Mesothelial cell of epicardium (in vitro differentiated cells): ENCODE results near the gene ZNF697. TPM values are rescaled to one million over a fixed set of nuclear protein-coding genes. Genes with fewer than 3 reads are reported as not detected.
A peak's percentile ranks its signal among the peaks of the same experiment; 100 is the strongest.

Source experiments
- DNase-seq, 2 experiments: peaks; one replicate each; pipeline ENCODE4 v3.0.0; 2021; ENCODE audit warnings: low spot score in 2 of 2; ENCODE audit not compliant: unreplicated experiment in 2 of 2
- H3K27ac Mint-ChIP-seq: 2 replicates; pipeline ENCODE4 v1.8.0; 2021; ENCODE audit warnings: mixed read lengths
- H3K27me3 Mint-ChIP-seq: 2 replicates; pipeline ENCODE4 v1.8.0; 2021; ENCODE audit warnings: low read depth, mixed read lengths
- H3K36me3 Mint-ChIP-seq: 2 replicates; pipeline ENCODE4 v1.8.0; 2021; ENCODE audit warnings: mixed read lengths
- H3K4me1 Mint-ChIP-seq: 2 replicates; pipeline ENCODE4 v1.8.0; 2021; ENCODE audit warnings: mixed read lengths
- H3K4me3 Mint-ChIP-seq: 2 replicates; pipeline ENCODE4 v1.8.0; 2021; ENCODE audit warnings: mild to moderate bottlenecking, moderate library complexity, mixed read lengths
- H3K9me3 Mint-ChIP-seq: 2 replicates; pipeline ENCODE4 v1.8.0; 2021; ENCODE audit warnings: mixed read lengths
- CTCF ChIP-seq: fragments of 200-600 bp; sonication (generic); IDR thresholded peaks from one replicate; pipeline ENCODE4 v1.5.0; 2021; ENCODE audit warnings: antibody characterized with exemption; ENCODE audit not compliant: unreplicated experiment
- total RNA-seq: library from RNA; stranded (reverse); gene quantifications from 3 replicates; pipeline ENCODE4 v1.2.1, GENCODE V29; 2021

The ZNF697 gene
- total RNA-seq, 1 donor from 2014 or later, result 21.8 TPM

GRCh38 chr1:119673171-119673940 is 25.3 kb upstream of the ZNF697 start:
- peaks cover 33% of the 10 kb centered on the region for H3K4me1 Mint-ChIP-seq
- peak overlapping the region; percentile 91 for H3K27ac Mint-ChIP-seq

DNA sequence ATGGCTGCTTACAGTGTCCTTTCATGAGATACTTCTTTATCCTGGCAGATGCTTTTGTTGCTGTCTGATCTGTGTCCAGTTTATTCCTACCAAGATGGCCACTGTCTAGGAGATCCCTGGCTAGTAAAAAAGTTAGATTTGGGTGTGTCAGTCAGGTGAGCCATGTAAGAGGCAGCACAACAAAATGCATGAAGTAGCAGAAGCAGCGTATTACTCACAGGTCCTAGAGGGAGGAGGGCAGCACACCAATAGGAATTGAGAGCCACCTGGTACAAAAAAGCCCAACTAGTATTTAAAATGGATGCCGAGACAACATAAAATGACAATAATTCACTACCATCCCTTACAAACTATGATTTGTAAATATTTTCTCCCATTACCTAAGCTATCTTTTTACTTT is 22.8 kb upstream of the ZNF697 start:
- peaks cover 32% of the 10 kb centered on the region for H3K4me1 Mint-ChIP-seq
- peaks cover 3% of the 10 kb centered on the region for H3K9me3 Mint-ChIP-seq
- H3K27ac Mint-ChIP-seq, result no peak overlapping the region
- no peaks in the 10 kb centered on the region for H3K36me3 Mint-ChIP-seq
- no peak for DNase-seq
- H3K27me3 Mint-ChIP-seq, result no peaks in the 10 kb centered on the region
- TF ChIP-seq CTCF, result no peak
- H3K4me3 Mint-ChIP-seq, result no peak overlapping the region

More at GRCh38 chr1:119673171-119673940, 25.3 kb upstream of the ZNF697 start:
- no peaks in the 10 kb centered on the region for H3K36me3 Mint-ChIP-seq
- H3K9me3 Mint-ChIP-seq, result peaks cover 3% of the 10 kb centered on the region
- no peak for DNase-seq
- no peaks in the 10 kb centered on the region for H3K27me3 Mint-ChIP-seq
- no peak overlapping the region for H3K4me3 Mint-ChIP-seq
- TF ChIP-seq CTCF, result no peak

DNA sequence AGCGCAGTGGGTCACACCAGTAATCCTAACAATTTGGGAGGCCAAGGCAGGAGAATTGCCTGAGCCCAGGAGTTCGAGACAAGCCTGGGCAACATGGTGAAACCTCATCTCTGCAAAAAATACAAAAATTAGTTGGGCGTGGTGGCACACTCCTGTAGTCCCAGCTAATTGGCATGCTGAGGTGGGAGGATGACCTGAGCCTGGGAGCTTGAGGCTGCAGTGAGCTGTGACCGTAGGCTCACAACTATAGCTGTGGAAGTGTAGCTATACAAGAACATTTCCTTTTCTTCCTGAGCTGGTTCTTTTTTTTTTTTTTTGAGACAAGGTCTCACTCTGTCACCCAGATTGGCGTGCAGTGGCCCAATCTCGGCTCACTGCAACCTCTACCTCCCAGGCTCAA is 19.1 kb upstream of the ZNF697 start:
- Mint-ChIP-seq H3K27ac (no peak overlapping the region), H3K4me1 (peaks cover 12% of the 10 kb centered on the region), H3K9me3 (peaks cover 3% of the 10 kb centered on the region), H3K27me3 (no peaks in the 10 kb centered on the region), H3K36me3 (no peaks in the 10 kb centered on the region), H3K4me3 (no peak overlapping the region)
- no peak for TF ChIP-seq CTCF
- DNase-seq, result no peak

DNA sequence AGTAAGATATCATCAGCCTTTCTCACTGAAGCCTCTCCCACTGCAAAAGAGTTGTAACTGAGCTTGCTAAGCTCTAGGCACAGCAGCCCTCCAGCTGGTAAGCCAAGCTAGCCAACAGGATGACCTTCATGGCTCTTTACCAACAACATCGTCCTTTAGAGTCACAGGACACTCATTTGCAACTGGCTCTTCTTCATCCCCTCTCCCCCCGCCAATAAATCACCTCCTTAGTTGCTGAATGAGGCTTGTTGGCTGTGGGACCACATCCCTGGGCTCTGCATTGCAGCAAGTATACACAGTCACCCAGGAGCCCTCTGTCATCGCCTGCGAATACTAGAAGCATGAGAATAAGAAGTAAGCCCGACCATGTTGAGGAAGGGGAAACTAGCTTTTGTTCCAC is 16.0 kb upstream of the ZNF697 start:
- TF ChIP-seq CTCF, result no peak
- Mint-ChIP-seq H3K4me3 (no peak overlapping the region), H3K36me3 (no peaks in the 10 kb centered on the region), H3K4me1 (peaks cover 40% of the 10 kb centered on the region), H3K9me3 (no peaks in the 10 kb centered on the region), H3K27ac (no peak overlapping the region), H3K27me3 (no peaks in the 10 kb centered on the region)
- no peak for DNase-seq

DNA sequence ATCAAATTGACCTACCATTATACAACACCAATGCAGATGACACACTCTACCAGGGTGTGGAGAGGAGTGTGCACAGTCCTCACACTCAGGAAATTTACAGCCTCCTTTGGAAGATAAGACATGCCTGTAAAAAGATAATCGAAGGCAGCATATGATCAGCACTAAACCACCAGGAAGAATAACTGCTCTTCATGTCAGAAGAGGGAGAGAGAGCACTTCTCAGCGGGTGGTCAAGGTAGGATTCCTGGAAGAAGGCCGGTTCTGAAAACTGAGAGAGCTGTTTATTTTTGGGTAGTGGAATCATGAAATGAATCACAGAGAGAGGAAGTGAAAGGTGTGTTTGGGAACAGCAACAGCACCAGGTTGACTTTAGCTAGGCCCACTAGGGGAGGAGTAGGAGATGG is 14.0 kb upstream of the ZNF697 start:
- no peak overlapping the region for H3K27ac Mint-ChIP-seq
- TF ChIP-seq CTCF, result no peak
- H3K4me3 Mint-ChIP-seq, result no peak overlapping the region
- H3K36me3 Mint-ChIP-seq, result no peaks in the 10 kb centered on the region
- H3K4me1 Mint-ChIP-seq, result peaks cover 39% of the 10 kb centered on the region
- H3K27me3 Mint-ChIP-seq, result no peaks in the 10 kb centered on the region
- DNase-seq, result no peak
- H3K9me3 Mint-ChIP-seq, result no peaks in the 10 kb centered on the region
